PC-9 (cell line): Measurements from ENCODE around the gene SKAP2. TPM values are rescaled to one million over a fixed set of nuclear protein-coding genes. Genes with fewer than 3 reads are reported as not detected.

Experiments used
- BruUV-seq: library from RNA; stranded (reverse); fragments of 400-500 nt; replicated peaks from 2 replicates; lab custom pipeline; 2021; lab: Mats Ljungman, UMichigan
- CTCF ChIA-PET: fragments of 300-600 bp; sonication (Branson Sonifier 250); formaldehyde crosslinking; loops from one replicate; lab custom pipeline; 2022; ENCODE audit warnings: antibody characterized with exemption; lab: Charles Lee
- POLR2A ChIA-PET: fragments of 300-600 bp; sonication (Branson Sonifier 250); formaldehyde crosslinking; loops from one replicate; lab custom pipeline; 2022; ENCODE audit warnings: antibody characterized with exemption; ENCODE audit not compliant: unreplicated experiment; lab: Charles Lee
- DNase-seq, 2 experiments: peaks; one replicate each; pipeline versions ENCODE4 v3.0.0 to v3.0.0-alpha.2; 2015 to 2022; ENCODE audit warnings: mixed read lengths in 1 of 2
- H2AFZ ChIP-seq: fragments of 200-600 bp; sonication (generic); 2 replicates; pipeline ENCODE4 v1.8.1; 2017; ENCODE audit warnings: antibody characterized with exemption
- H3F3A ChIP-seq: fragments of 200-600 bp; sonication (generic); 2 replicates; pipeline ENCODE4 v1.8.1; 2017; ENCODE audit warnings: antibody characterized with exemption, mild to moderate bottlenecking, low read depth; ENCODE audit not compliant: insufficient read depth
- H3K27ac ChIP-seq: fragments of 200-600 bp; sonication (generic); 2 replicates; pipeline ENCODE4 v1.6.1; 2016; ENCODE audit warnings: mixed run types
- H3K27me3 ChIP-seq: fragments of 200-600 bp; sonication (generic); 2 replicates; pipeline ENCODE4 v1.6.1; 2016; ENCODE audit warnings: low read depth, mixed run types; ENCODE audit not compliant: insufficient read depth
- H3K36me3 ChIP-seq: fragments of 200-600 bp; sonication (generic); 2 replicates; pipeline ENCODE4 v1.6.1; 2016; ENCODE audit warnings: low read depth, mixed run types
- H3K4me1 ChIP-seq: fragments of 200-600 bp; sonication (generic); replicated peaks from 2 replicates; pipeline ENCODE4 v1.6.1; 2016; ENCODE audit warnings: mixed run types; ENCODE audit not compliant: insufficient read depth
- H3K4me2 ChIP-seq: fragments of 200-600 bp; sonication (generic); 2 replicates; pipeline ENCODE4 v1.6.1; 2017; ENCODE audit warnings: mixed run types
- H3K4me3 ChIP-seq: fragments of 200-600 bp; sonication (generic); 2 replicates; pipeline ENCODE4 v1.6.1; 2016; ENCODE audit warnings: mixed run types
- H3K79me2 ChIP-seq: fragments of 200-600 bp; sonication (generic); 2 replicates; pipeline ENCODE4 v1.6.1; 2017; ENCODE audit warnings: low read depth, mixed run types
- H3K9me2 ChIP-seq: fragments of 200-600 bp; sonication (generic); 2 replicates; pipeline ENCODE4 v1.8.1; 2017; ENCODE audit warnings: mild to moderate bottlenecking; ENCODE audit not compliant: insufficient read depth
- H3K9me3 ChIP-seq: fragments of 200-600 bp; sonication (generic); 2 replicates; pipeline ENCODE4 v1.8.1; 2016; ENCODE audit warnings: low read depth; ENCODE audit not compliant: insufficient read depth
- H4K20me1 ChIP-seq: fragments of 200-600 bp; sonication (generic); 2 replicates; pipeline ENCODE4 v1.8.1; 2017; ENCODE audit not compliant: insufficient read depth
- EZH2 ChIP-seq: fragments of 200-600 bp; sonication (generic); IDR thresholded peaks from 2 replicates; pipeline ENCODE4 v1.8.0; 2017; ENCODE audit warnings: antibody characterized with exemption, low read depth
- intact Hi-C: fragments of 100-400 bp; cut with micrococcal nuclease; formaldehyde crosslinking; loops from one replicate; pipeline ENCODE4 v1.10.0; 2022; ENCODE audit not compliant: unreplicated experiment
- total RNA-seq: library from RNA; stranded (reverse); gene quantifications from 2 replicates; pipeline ENCODE4 v1.2.3, GENCODE V29; 2021
- TF ChIP-seq, protein P1 (sequence below): fragments of 200-600 bp; sonication (generic); conservative IDR thresholded peaks from 2 replicates; pipeline ENCODE4 v1.6.1; 2017; ENCODE audit warnings: mixed run types, antibody characterized with exemption, mild to moderate bottlenecking, moderate library complexity

The SKAP2 gene
- total RNA-seq, 1 experiment from 2014 or later = 74.9 TPM

DNA sequence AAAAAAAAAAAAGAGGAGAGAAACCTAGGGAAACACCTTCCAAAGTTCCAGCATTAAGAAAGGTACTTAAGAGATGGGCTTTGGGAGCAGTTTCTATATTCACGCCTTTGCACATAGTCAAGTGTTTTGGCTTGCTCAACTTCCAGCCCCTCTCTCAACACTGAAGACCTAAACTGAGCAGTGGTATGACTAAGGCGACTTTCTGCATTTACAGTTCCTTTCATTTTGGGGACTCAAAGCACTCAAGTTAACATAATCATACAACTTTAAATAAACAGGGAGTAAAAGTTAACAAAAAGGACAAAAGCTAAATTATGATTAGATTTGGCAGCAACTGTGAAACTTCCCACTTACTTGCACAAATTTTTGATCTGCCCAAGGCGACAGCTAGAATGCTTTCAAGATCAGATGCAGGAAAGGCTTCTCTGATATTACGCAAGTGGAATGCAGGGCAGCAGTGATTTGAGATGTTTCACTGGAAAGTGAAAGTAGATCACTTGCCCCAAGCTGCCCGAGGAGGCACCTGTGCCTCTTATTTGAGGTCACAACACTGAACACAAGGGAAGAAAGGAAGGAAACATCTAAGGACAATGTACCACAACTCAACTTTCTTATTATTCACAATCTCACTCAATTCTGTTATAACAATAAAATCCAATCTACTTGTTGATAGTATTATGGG, 199.5 kb downstream of the SKAP2 start:
- no peaks in the 10 kb centered on the region; the same call in 1 of the 2 replicates for H3K36me3 ChIP-seq
- intact Hi-C loops = loop anchor here (1.0 to 5.0 kb wide), 3 partner anchors 213 to 573 kb away; no protein-coding TSS in a partner anchor
- BruUV-seq = no TSS peak
- peak; percentile 65 to 96 for DNase-seq
- H3K4me3 ChIP-seq = peak overlapping the region; percentile 23; the same call in 1 of the 2 replicates
- no peak overlapping the region for H2AFZ ChIP-seq
- peak overlapping the region; percentile 69 for H3K4me2 ChIP-seq
- no peaks in the 10 kb centered on the region for H3K9me3 ChIP-seq
- TF ChIP-seq EZH2 = no peak
- TF ChIP-seq, protein P1, sequence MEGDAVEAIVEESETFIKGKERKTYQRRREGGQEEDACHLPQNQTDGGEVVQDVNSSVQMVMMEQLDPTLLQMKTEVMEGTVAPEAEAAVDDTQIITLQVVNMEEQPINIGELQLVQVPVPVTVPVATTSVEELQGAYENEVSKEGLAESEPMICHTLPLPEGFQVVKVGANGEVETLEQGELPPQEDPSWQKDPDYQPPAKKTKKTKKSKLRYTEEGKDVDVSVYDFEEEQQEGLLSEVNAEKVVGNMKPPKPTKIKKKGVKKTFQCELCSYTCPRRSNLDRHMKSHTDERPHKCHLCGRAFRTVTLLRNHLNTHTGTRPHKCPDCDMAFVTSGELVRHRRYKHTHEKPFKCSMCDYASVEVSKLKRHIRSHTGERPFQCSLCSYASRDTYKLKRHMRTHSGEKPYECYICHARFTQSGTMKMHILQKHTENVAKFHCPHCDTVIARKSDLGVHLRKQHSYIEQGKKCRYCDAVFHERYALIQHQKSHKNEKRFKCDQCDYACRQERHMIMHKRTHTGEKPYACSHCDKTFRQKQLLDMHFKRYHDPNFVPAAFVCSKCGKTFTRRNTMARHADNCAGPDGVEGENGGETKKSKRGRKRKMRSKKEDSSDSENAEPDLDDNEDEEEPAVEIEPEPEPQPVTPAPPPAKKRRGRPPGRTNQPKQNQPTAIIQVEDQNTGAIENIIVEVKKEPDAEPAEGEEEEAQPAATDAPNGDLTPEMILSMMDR = no peak
- peaks cover 25% of the 10 kb centered on the region; the same call in 1 of the 2 replicates for H3F3A ChIP-seq
- no peaks in the 10 kb centered on the region for H3K79me2 ChIP-seq
- H4K20me1 ChIP-seq = no peaks in the 10 kb centered on the region
- H3K9me2 ChIP-seq = no peaks in the 10 kb centered on the region
- POLR2A ChIA-PET = interaction anchor here (0.6 kb wide), 1 partner anchor 253 kb away, joined by 7 read pairs; no protein-coding TSS in a partner anchor
- CTCF ChIA-PET = interaction anchor here (0.5 to 4.1 kb wide), 9 partner anchors 44 to 575 kb away, joined by 3 to 94 read pairs (median 3); no protein-coding TSS in a partner anchor
- peak overlapping the region; percentile 14 for H3K27ac ChIP-seq
- H3K27me3 ChIP-seq = no peaks in the 10 kb centered on the region
- H3K4me1 ChIP-seq = peaks cover 64% of the 10 kb centered on the region

GRCh38 chr7:26664274-26664673, 200.1 kb downstream of the SKAP2 start:
- H3K9me2 ChIP-seq = no peaks in the 10 kb centered on the region
- H3K79me2 ChIP-seq = no peaks in the 10 kb centered on the region
- intact Hi-C loops = no loop called here
- peaks cover 68% of the 10 kb centered on the region for H3K4me1 ChIP-seq
- ChIA-PET POLR2A (no interaction called here), CTCF (interaction anchor here (0.5 to 4.1 kb wide), 7 partner anchors 78 to 574 kb away, joined by 3 to 94 read pairs (median 4); no protein-coding TSS in a partner anchor)
- TF ChIP-seq EZH2 = no peak
- TF ChIP-seq, protein P1 = no peak
- peaks cover 25% of the 10 kb centered on the region; the same call in 1 of the 2 replicates for H3F3A ChIP-seq
- DNase-seq = no peak
- no peak overlapping the region for H2AFZ ChIP-seq
- BruUV-seq = no TSS peak
- peak overlapping the region; percentile 14; the same call in 1 of the 2 replicates for H3K27ac ChIP-seq
- no peaks in the 10 kb centered on the region; the same call in 1 of the 2 replicates for H3K36me3 ChIP-seq
- H3K9me3 ChIP-seq = no peaks in the 10 kb centered on the region
- H3K27me3 ChIP-seq = no peaks in the 10 kb centered on the region
- no peaks in the 10 kb centered on the region for H4K20me1 ChIP-seq
- H3K4me2 ChIP-seq = peak overlapping the region; percentile 69
- no peak overlapping the region for H3K4me3 ChIP-seq

DNA sequence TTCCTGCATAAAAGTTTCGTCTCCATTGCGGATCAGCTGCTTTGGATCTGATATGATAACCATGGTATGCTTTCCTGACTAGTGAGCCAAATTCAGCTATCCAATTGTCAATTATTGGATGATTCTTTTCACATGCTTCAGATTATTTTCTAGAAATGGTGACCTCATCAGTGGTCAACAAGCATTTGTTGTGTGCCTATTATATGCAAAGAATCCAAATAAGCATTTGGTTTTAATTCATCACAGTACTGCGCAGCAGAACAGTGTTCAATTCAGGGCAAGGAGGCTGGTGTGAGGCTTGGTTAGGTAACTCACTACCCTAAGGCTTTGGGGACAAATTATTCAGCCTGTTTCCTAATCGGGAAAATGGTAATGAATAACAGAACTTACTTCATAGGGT, 200.5 kb downstream of the SKAP2 start:
- no peak for DNase-seq
- peaks cover 72% of the 10 kb centered on the region for H3K4me1 ChIP-seq
- intact Hi-C loops = no loop called here

More for the DNA sequence above, 200.5 kb downstream of the SKAP2 start:
- POLR2A ChIA-PET = no interaction called here
- H3K4me3 ChIP-seq = no peak overlapping the region
- no TSS peak for BruUV-seq
- H3K9me3 ChIP-seq = no peaks in the 10 kb centered on the region
- no peaks in the 10 kb centered on the region for H3K27me3 ChIP-seq
- no peak overlapping the region for H3K27ac ChIP-seq
- H3K4me2 ChIP-seq = peak overlapping the region; percentile 69; the same call in 1 of the 2 replicates
- no peaks in the 10 kb centered on the region for H3K9me2 ChIP-seq
- TF ChIP-seq EZH2 = no peak
- TF ChIP-seq, protein P1 = no peak
- no peak overlapping the region for H2AFZ ChIP-seq
- no peaks in the 10 kb centered on the region; the same call in 1 of the 2 replicates for H3K36me3 ChIP-seq
- H4K20me1 ChIP-seq = no peaks in the 10 kb centered on the region
- CTCF ChIA-PET = interaction anchor here (0.7 to 0.8 kb wide), 2 partner anchors 287 to 574 kb away, joined by 3 to 15 read pairs; no protein-coding TSS in a partner anchor
- peaks cover 28% of the 10 kb centered on the region; the same call in 1 of the 2 replicates for H3F3A ChIP-seq
- no peaks in the 10 kb centered on the region for H3K79me2 ChIP-seq
